Hepatocyte (in vitro differentiated cells): ENCODE results near the gene ZDHHC13.

ENCODE experiments used
- EZH2 ChIP-seq: fragments of 200-600 bp; sonication (generic); IDR thresholded peaks from 2 replicates; pipeline ENCODE4 v1.6.1; 2016; ENCODE audit warnings: antibody characterized with exemption, mild to moderate bottlenecking, borderline replicate concordance
- TF ChIP-seq, protein P1 (sequence below): fragments of 200-600 bp; sonication (generic); IDR thresholded peaks from 2 replicates; pipeline ENCODE4 v1.5.1; 2016; ENCODE audit warnings: antibody characterized with exemption, mild to moderate bottlenecking; ENCODE audit not compliant: poor library complexity

DNA sequence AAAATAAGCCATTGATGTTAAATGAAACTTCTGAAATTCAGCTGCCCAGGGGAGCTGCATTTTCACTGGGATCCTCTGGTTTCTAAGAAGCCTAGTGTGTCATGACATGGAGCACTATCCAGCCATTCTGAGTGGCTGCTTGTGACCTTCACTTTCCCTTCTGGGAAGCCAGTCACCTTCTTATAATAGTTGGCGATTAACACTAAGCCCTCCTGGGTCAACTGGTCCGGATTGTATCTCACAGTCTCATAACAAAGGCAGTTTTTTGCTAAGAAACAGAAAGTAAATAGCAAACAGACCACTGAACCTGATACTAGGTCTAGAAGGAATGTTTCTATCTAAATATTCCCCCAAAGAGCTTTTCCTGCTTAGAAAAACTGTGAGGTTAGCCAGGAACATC lies 76.9 kb downstream of the ZDHHC13 start:
- no peak for TF ChIP-seq EZH2
- TF ChIP-seq, protein P1, sequence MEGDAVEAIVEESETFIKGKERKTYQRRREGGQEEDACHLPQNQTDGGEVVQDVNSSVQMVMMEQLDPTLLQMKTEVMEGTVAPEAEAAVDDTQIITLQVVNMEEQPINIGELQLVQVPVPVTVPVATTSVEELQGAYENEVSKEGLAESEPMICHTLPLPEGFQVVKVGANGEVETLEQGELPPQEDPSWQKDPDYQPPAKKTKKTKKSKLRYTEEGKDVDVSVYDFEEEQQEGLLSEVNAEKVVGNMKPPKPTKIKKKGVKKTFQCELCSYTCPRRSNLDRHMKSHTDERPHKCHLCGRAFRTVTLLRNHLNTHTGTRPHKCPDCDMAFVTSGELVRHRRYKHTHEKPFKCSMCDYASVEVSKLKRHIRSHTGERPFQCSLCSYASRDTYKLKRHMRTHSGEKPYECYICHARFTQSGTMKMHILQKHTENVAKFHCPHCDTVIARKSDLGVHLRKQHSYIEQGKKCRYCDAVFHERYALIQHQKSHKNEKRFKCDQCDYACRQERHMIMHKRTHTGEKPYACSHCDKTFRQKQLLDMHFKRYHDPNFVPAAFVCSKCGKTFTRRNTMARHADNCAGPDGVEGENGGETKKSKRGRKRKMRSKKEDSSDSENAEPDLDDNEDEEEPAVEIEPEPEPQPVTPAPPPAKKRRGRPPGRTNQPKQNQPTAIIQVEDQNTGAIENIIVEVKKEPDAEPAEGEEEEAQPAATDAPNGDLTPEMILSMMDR, result no peak
